Spleen (tissue), 11 donors: ENCODE measurements around the gene ECPAS. TPM values are rescaled to one million over a fixed set of nuclear protein-coding genes. Genes with fewer than 3 reads are reported as not detected.
"Not testable (repeated sequence)": the region's sequence is repeated elsewhere in the genome, so short reads cannot be mapped to it uniquely, and the experiment has no call there.

Experiments
- DNase-seq: peaks from one replicate; pipeline ENCODE4 v3.0.0-alpha.2; 2020
- H3K27ac ChIP-seq, 8 donors: fragments of 200-600 bp; sonication (generic) in 7 of 8; 1 replicate in 4 of 8; 2 replicates in 4 of 8; pipeline versions ENCODE4 v1.5.0 to v1.8.0; 2016 to 2021; ENCODE audit warnings: inconsistent platforms in 4 of 8, mild to moderate bottlenecking in 4 of 8, moderate library complexity in 1 of 8
- H3K27me3 ChIP-seq, 7 donors: fragments of 200-600 bp; sonication (generic) in 6 of 7; replicated peaks in 1 of 7; 1 replicate in 4 of 7; 2 replicates in 3 of 7; pipeline versions ENCODE4 v1.5.0 to v1.8.0; 2016 to 2021; ENCODE audit warnings: inconsistent platforms in 3 of 7, mild to moderate bottlenecking in 1 of 7
- H3K36me3 ChIP-seq, 6 donors: fragments of 200-600 bp; sonication (generic) in 5 of 6; 1 replicate in 4 of 6; 2 replicates in 2 of 6; pipeline versions ENCODE4 v1.5.0 to v1.8.0; 2016 to 2021; ENCODE audit warnings: inconsistent platforms in 2 of 6
- H3K4me1 ChIP-seq, 6 donors: fragments of 200-600 bp; sonication (generic) in 5 of 6; 1 replicate in 3 of 6; 2 replicates in 3 of 6; pipeline versions ENCODE4 v1.5.0 to v1.8.0; 2016 to 2021; ENCODE audit warnings: inconsistent platforms in 3 of 6
- H3K4me3 ChIP-seq, 8 donors: fragments of 200-600 bp; sonication (generic) in 7 of 8; 1 replicate in 4 of 8; 2 replicates in 4 of 8; pipeline versions ENCODE4 v1.5.0 to v1.8.0; 2016 to 2021; ENCODE audit warnings: inconsistent platforms in 4 of 8, mild to moderate bottlenecking in 4 of 8, moderate library complexity in 2 of 8
- H3K9me3 ChIP-seq, 8 donors: fragments of 200-600 bp; sonication (generic) in 7 of 8; 1 replicate in 4 of 8; 2 replicates in 4 of 8; pipeline versions ENCODE4 v1.5.0 to v1.8.0; 2016 to 2021; ENCODE audit warnings: inconsistent platforms in 4 of 8
- CTCF ChIP-seq, 11 experiments: fragments of 200-600 bp in 7 of 11; fragments of 450-650 bp in 4 of 11; sonication (generic) in 4 of 11; IDR thresholded peaks in 8 of 11; conservative IDR thresholded peaks in 3 of 11; 1 replicate in 7 of 11; 2 replicates in 4 of 11; pipeline versions ENCODE4 v1.4.0 to v1.8.0; 2016 to 2021; ENCODE audit warnings: antibody characterized with exemption in 11 of 11, inconsistent platforms in 4 of 11, mild to moderate bottlenecking in 1 of 11
- POLR2A ChIP-seq, 3 donors: fragments of 450-650 bp; IDR thresholded peaks; one replicate each; pipeline ENCODE4 v1.5.1; 2017; ENCODE audit warnings: antibody characterized with exemption in 3 of 3, mild to moderate bottlenecking in 1 of 3
- POLR2AphosphoS5 ChIP-seq, 3 donors: sonication (generic); formaldehyde crosslinking; IDR thresholded peaks; one replicate each; pipeline ENCODE4 v1.5.1; 2017; ENCODE audit warnings: antibody characterized with exemption in 3 of 3
- WGBS, 5 donors: extraction: QIAGEN DNeasy Blood & Tissue Kit in 3 of 5; methylation state at CpG; one replicate each; pipeline versions ENCODE4 v1.1.5 to v1.1.7; 2013 to 2018; 5-methylcytosine and 5-hydroxymethylcytosine counted together
- intact Hi-C: fragments of 100-400 bp; cut with DNase I; formaldehyde crosslinking; loops from one replicate; pipeline ENCODE4 v1.15.0; 2023; ENCODE audit warnings: low total_unique reads
- polyA plus RNA-seq, 3 donors: library from polyadenylated mRNA; stranded (reverse); fragments of 200-250 nt; gene quantifications; one replicate each; pipeline ENCODE4 v1.2.1, GENCODE V29; 2013
- total RNA-seq, 7 donors: library from RNA; depleted of rRNA in 3 of 7; stranded (reverse); fragments of >200 nt in 3 of 7; fragmentation: NEBNext Ultra II Directional in 4 of 7; extraction: Animal tissue kit (Norgen Biotek cat#: 25700) in 4 of 7; gene quantifications; one replicate each; pipeline versions ENCODE4 v1.1.0 to v1.2.1, GENCODE V29; 2016 to 2021
- donor health status: healthy with polysubstance abuse.
- donor health status: DM: no; HTN: no; CAD: no; lungs with moderate emphysema.
- donor health status: DM: no; HTN: no; CAD: no.
- donor health status: Bipolar disorder and iron deficiency.
- donor health status: healthy.
- donor health status: DM: no; HTN: no; CAD: no.
- donor health status: DM: yes; HTN: yes; CAD: no.

ECPAS gene
- total and polyA plus RNA-seq, 10 donors = 7.5 to 71.2 (median 56.2) TPM

- Histone ChIP-seq H3K27ac (no peak overlapping the region), H3K36me3 (peaks cover 12 to 100% (median 90%) of the 10 kb centered on the region in 6 donors), H3K4me3 (no peak overlapping the region), H3K4me1 (no peaks in the 10 kb centered on the region), H3K27me3 (no peaks in the 10 kb centered on the region), H3K9me3 (peaks cover 0 to 4% (median 0%) of the 10 kb centered on the region in 8 donors)
- TF ChIP-seq POLR2A (IDR thresholded peaks at IDR 0.05) (no peak), CTCF (IDR thresholded peaks at IDR 0.05 in 8 of 11, conservative IDR thresholded peaks at IDR 0.05 in 3 of 11) (no peak), POLR2AphosphoS5 (IDR thresholded peaks at IDR 0.05) (no peak)
- no peak for DNase-seq
- intact Hi-C loops = no loop called here
- 94 to 98% (median 97%) methylated on average over 6 of the region's 6 CpGs for WGBS, 5 donors
These were observed 72.9 kb downstream of the ECPAS start for GRCh38 chr9:111411266-111411665.

- no peak overlapping the region for H3K4me3 ChIP-seq
- peaks cover 9 to 100% (median 80%) of the 10 kb centered on the region in 6 donors for H3K36me3 ChIP-seq
- 91 to 99% (median 96%) methylated on average over 3 of the region's 3 CpGs for WGBS, 5 donors
- peaks cover 0 to 36% (median 20%) of the 10 kb centered on the region in 8 donors for H3K9me3 ChIP-seq
- no peaks in the 10 kb centered on the region for H3K4me1 ChIP-seq
- H3K27ac ChIP-seq = no peak overlapping the region
- H3K27me3 ChIP-seq = no peaks in the 10 kb centered on the region
- no peak for DNase-seq
- intact Hi-C loops = no loop called here
- TF ChIP-seq POLR2A (IDR thresholded peaks at IDR 0.05) = no peak
- no peak for TF ChIP-seq CTCF (IDR thresholded peaks at IDR 0.05 in 8 of 11, conservative IDR thresholded peaks at IDR 0.05 in 3 of 11)
- no peak for TF ChIP-seq POLR2AphosphoS5 (IDR thresholded peaks at IDR 0.05)
These were observed 76.4 kb downstream of the ECPAS start for GRCh38 chr9:111407813-111408212.

- no peak for DNase-seq
- no peak overlapping the region for H3K4me3 ChIP-seq
- peaks cover 9 to 100% (median 90%) of the 10 kb centered on the region in 6 donors for H3K36me3 ChIP-seq
- no peak for TF ChIP-seq POLR2A (IDR thresholded peaks at IDR 0.05)
- TF ChIP-seq POLR2AphosphoS5 (IDR thresholded peaks at IDR 0.05) = no peak
- no peak for TF ChIP-seq CTCF (IDR thresholded peaks at IDR 0.05 in 8 of 11, conservative IDR thresholded peaks at IDR 0.05 in 3 of 11)
- H3K27ac ChIP-seq = no peak overlapping the region
- intact Hi-C loops = no loop called here
- no peaks in the 10 kb centered on the region for H3K4me1 ChIP-seq
- no peaks in the 10 kb centered on the region for H3K27me3 ChIP-seq
- peaks cover 6 to 57% (median 42%) of the 10 kb centered on the region in 8 donors for H3K9me3 ChIP-seq
These were observed 78.5 kb downstream of the ECPAS start for GRCh38 chr9:111405701-111406100.

DNA sequence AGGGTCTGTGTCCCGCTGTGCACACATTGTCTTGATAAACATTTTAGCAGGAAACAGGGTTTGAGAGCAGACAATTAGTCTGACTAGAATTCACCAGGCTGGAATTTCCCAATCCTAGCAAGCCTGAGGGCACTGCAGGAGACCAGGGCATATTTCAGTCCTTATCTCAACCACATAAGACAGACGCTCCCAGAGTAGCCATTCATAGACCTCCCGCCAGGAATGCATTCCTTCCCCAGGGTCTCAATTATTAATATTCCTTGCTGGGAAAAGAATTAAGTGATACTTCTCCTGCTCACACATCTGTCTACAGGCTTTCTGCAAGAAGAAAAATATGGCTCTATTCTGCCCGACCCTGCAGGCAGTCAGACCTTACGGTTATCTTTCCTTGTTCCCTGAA lies 82.7 kb downstream of the ECPAS start:
- intact Hi-C loops, H3K4me1 ChIP-seq, H3K27ac ChIP-seq, H3K4me3 ChIP-seq, DNase-seq, H3K27me3 ChIP-seq: not testable (repeated sequence)
- 95 to 100% (median 98%) methylated on average over 5 of the region's 5 CpGs for WGBS, 5 donors
- Histone ChIP-seq H3K9me3 (peaks cover 8 to 67% (median 55%) of the 10 kb centered on the region in 8 donors), H3K36me3 (peaks cover 6 to 100% (median 88%) of the 10 kb centered on the region in 6 donors)

DNA sequence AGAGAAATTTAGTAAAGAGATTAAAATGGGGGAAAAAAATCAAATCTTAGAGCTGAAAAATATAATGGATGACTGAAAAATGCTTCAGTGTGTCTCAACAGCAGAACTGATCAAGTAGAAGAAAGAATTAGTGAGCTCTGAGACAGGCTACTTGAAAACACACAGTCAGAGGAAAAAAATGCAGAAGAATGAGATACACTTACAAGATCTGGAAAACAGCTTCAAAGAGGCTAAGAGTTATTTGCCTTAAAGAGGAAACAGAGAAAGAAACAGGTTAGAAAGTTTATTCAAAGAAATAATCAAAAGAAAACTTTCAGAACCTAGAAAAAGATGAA lies 83.7 kb downstream of the ECPAS start:
- Histone ChIP-seq H3K36me3 (peaks cover 0 to 100% (median 88%) of the 10 kb centered on the region in 6 donors), H3K4me1 (no peaks in the 10 kb centered on the region), H3K27ac (no peak overlapping the region), H3K9me3 (peaks cover 8 to 58% (median 50%) of the 10 kb centered on the region in 8 donors), H3K4me3 (no peak overlapping the region), H3K27me3 (no peaks in the 10 kb centered on the region)
- no peak for DNase-seq
- intact Hi-C loops = no loop called here
- no peak for TF ChIP-seq POLR2AphosphoS5 (IDR thresholded peaks at IDR 0.05)
- no peak for TF ChIP-seq CTCF (IDR thresholded peaks at IDR 0.05 in 8 of 11, conservative IDR thresholded peaks at IDR 0.05 in 3 of 11)
- no peak for TF ChIP-seq POLR2A (IDR thresholded peaks at IDR 0.05)
